GM19023 (cell line): Measurements from ENCODE around the gene TGM1.
"Not testable (repeated sequence)": the region's sequence is repeated elsewhere in the genome, so short reads cannot be mapped to it uniquely, and the experiment has no call there.

Experiments
- ATAC-seq: cut with Tn5 transposase; IDR thresholded peaks from one replicate; pipeline ENCODE4 v1.9.1; 2021; ENCODE audit warnings: mild to moderate bottlenecking, moderate library complexity; ENCODE audit not compliant: unreplicated experiment

Gene TGM1

GRCh38 chr14:24234095-24235005 lies 28.6 kb downstream of the TGM1 start:
- no peak for ATAC-seq

DNA sequence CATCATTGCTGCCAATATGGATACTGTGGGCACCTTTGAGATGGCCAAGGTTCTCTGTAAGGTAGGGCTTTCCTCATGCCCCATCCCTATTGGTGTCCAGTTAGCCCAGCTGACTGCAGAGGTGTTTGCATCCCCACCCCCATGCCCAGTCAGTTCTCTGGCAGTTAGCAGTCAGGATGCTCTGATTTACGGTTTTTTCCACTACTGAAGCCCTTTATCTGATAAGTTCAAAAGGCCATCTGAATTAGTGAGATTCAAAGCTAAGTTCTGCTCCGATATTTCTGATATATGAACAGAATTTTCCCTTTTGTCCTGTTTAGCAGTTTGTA lies 29.5 kb downstream of the TGM1 start:
- no peak for ATAC-seq

GRCh38 chr14:24232645-24233537 lies 30.1 kb downstream of the TGM1 start, which contains the start of gene GMPR2:
TSS of gene GMPR2 (plus strand) at chr14:24232929. CDS start at chr14:24233254, 325 bp downstream.
- ATAC-seq: peak; percentile 62

DNA sequence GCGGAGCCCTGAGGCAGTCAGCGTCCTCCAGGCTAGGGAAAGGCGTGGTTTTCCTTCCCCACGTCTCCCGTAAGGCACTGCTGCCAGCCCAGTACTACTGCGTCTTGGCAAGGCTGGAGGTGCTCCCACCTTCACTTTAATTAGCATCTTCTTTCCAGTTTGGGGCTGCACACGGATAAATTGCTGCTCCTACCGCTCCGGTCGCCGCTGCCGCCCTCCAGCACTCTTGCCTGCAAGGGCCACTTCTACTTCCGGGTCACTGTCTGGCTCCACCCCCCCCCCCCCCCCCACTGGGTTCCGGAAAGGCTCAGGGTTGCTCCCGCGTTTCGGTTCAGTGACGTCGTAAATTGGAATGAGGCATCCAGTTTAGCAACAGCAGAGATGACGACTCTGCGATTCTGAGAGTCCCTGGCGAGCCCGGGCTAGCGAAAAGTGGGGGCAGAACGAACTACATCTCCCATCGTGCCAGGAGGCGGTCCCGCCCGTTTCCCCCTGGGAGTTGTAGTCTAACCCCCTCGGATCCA lies 30.8 kb downstream of the TGM1 start, which contains the start of gene NEDD8:
NEDD8 (minus strand) TSS at position 247 of the 524 bp plus-strand sequence; CDS start at position 147, 100 bp downstream.
- peak; percentile 72 for ATAC-seq

GRCh38 chr14:24231263-24232120 lies 31.5 kb downstream of the TGM1 start:
- ATAC-seq: peak; percentile 3

DNA sequence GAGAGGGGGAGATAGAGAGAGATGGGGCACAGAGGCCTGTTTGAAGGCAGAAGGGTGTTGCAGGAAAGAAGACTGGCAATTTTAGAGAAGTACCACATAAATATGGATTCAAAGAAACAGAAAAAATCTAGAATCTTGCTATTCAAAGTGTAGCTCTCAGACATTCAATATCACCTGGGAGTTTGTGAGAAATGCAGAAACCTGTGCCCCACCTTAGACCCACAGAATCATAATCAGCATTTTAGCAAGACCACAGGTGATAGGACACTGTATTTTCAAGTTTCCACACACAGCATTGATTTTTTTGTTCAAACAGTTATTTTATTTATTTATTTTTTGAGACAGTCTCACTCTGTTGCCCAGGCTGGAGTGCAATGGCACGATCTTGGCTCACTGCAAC lies 34.1 kb downstream of the TGM1 start:
- ATAC-seq: no peak

DNA sequence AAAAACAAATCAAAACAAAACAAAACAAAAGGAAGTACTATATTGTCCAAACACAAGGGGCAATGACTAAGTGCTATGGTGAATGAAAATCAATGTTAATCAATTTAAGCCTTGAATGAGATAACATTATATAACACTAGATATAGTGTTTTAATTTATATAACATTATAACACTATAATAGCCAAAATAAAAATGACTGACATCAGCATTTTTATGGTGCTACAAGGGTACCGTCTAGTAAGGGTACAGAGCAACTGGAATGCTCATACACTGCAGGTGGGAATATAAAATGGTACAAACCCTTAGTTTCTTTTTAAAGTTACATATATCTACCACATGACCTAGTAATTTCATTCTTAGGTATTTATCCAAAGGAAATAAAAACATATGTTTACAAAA lies 36.5 kb downstream of the TGM1 start:
- ATAC-seq: no peak

GRCh38 chr14:24224618-24225071 lies 38.3 kb downstream of the TGM1 start:
- no peak for ATAC-seq

GRCh38 chr14:24222987-24223386 lies 40.0 kb downstream of the TGM1 start:
- not testable (repeated sequence) for ATAC-seq

GRCh38 chr14:24219521-24219920 lies 43.5 kb downstream of the TGM1 start:
- no peak for ATAC-seq

GRCh38 chr14:24219080-24219479 lies 43.9 kb downstream of the TGM1 start:
- no peak for ATAC-seq

DNA sequence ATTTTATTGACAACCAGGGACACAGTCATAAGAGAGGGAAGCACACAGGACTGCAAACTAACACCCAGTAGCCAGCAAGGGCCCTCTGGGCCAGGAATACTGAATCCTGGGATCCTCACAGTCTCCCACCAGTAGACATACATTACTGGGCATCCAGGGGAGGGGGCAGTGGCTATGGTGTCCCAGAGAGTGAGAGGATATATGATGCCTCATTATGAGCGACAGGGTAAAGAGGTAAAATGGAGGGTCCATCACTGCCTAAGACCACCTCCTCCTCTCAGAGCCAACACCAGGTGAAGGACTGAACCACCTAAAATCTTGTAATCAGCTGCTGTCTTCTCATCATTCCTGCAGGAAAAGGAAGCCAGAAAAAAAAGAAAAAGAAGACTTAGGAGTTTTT lies 46.1 kb downstream of the TGM1 start:
- not testable (repeated sequence) for ATAC-seq

DNA sequence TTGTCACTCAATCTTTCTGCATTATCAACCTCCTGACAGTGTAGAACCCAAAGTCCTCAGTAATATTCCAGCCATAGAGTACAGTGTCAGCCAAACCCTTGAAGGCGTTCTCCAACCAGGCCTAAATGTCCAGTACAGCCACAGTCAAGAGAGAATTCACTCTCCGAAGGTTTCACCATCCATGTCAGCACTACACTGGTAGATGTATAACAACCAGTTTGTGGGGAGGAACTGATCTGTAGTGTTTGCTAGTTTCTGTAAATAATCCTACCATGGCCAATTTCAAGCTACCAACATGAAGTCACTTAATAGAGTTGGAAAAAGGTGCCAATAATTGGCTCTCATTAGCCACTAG lies 46.7 kb downstream of the TGM1 start:
- ATAC-seq: no peak

DNA sequence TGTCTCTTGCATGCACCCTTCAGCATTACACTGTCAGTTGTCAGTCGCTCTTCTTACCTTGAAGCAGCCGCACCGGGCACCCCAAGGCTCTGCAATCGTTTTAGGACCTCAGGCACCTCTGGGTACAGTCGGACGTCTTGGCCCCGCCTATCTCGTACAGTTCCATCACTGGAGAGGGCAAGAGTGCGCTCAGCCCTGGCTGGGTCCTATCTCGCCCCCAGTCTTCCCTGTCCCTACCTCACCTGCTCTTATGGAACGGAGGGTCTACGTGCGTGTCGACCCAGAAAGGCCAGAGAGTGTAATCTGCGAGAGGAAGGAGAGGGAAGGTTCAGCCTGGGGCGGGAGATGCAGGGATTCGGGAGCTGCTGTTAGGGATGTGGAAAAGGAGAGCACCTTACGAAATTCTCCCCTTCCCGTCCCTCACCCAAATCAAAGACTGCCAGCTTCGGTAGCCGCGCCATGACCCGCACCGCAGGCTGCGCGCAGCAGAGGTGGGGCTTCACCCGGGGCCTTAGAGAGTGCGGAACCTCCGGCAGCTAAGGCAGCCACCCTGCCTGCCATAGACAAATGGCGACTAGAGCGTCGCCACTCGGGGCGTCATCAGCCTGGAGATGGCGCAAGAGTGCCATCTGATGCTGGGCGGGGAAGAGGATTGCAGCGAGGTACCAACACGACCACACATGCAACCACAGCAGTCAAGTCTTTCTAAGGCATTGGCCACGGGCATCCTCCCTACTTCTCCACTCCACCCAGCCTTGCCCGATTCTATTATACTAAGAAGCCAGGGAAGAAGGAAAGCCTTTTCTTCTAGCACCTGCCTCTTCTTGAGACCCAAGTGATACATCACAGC lies 47.3 kb downstream of the TGM1 start, which contains the start of gene MDP1:
MDP1 (minus strand) TSS at position 572 of the 850 bp plus-strand sequence; CDS start at position 461, 111 bp downstream.
- ATAC-seq: peak; percentile 72

GRCh38 chr14:24213866-24214662 lies 48.9 kb downstream of the TGM1 start:
- no peak for ATAC-seq

DNA sequence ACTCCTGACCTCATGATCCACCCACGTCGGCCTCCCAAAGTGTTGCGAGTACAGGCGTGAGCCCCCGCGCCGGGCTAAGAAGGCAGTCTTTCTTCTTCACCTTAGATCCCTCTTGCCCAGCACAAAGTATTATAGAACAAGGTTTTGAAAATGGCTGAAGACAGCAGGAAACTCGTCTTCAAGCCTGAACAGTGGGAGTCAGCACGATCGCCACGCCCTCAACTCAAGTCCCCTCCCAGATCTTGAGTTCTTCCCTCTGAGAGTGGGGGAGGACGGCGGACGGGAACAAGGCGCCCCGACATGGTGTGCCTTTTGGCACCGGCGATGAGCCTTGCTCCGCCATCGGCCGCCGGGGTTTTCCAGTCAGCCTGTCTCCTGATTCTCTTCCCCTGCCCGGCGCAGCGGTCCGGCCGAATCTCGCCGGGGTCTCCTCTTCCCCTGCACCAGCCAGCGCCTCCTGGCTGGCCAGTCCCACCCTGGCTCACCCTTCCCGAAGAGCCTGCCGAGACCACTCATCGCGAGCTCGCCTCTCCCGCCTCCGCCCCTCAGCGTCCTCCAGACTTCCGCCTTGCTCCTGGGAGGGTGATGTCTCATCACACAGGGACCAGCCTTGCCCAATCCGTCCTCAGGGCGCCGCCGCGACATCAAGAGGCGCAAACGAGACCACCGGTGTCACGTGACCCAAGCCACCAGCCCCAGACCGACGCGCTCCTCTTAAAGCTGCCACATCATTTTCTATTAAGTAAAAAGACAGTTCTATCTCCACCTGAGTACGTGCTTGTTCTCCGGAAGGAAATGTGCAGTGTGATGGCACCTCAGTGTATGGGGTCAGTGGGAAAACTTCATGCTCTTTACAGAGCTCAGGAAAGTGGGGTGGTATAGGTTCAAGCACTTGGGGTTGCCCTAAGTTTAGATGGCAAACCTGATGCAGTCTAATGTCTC lies 49.8 kb downstream of the TGM1 start, which contains the start of gene CHMP4A:
CHMP4A (minus strand) TSS at position 565 of the 942 bp plus-strand sequence; CDS start at position 516, 49 bp downstream.
- ATAC-seq: peak; percentile 74

DNA sequence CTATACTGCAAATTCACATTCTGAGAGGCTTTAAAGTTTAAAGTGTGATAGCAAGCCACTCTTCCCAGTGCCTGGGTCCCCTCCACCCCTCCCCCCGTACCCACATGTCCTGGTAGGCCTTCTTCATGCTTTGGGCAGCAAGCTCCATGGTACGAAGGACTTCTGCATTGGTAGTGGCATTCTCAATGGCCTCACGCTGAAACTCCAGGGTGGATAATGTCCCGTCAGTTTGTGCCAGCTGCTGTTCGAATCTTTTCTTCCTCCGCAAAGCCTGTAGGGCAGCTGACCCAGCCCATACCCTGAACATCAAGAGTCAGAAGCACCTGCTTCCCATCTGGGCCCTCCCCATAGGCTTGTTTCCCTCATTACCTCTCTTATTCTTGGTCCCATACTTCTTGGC lies 51.7 kb downstream of the TGM1 start:
- no peak for ATAC-seq
